HG02981 (cell line): ENCODE measurements around the gene CD22.

Source experiments
- ATAC-seq: cut with Tn5 transposase; IDR thresholded peaks from one replicate; pipeline ENCODE4 v1.9.1; 2021; ENCODE audit warnings: mild to moderate bottlenecking, moderate library complexity; ENCODE audit not compliant: unreplicated experiment

The CD22 gene

GRCh38 chr19:35341006-35341405, 12.0 kb downstream of the CD22 start:
- ATAC-seq = no peak

GRCh38 chr19:35341565-35342225, 12.7 kb downstream of the CD22 start:
- ATAC-seq = no peak

GRCh38 chr19:35342430-35342829, 13.4 kb downstream of the CD22 start:
- ATAC-seq = no peak

- ATAC-seq = no peak
These were observed 15.6 kb downstream of the CD22 start for GRCh38 chr19:35344511-35345031.

- ATAC-seq = no peak
These were observed 16.7 kb downstream of the CD22 start for GRCh38 chr19:35345671-35346111.

GRCh38 chr19:35346193-35347052, 17.4 kb downstream of the CD22 start:
- no peak for ATAC-seq

GRCh38 chr19:35347171-35347929, 18.4 kb downstream of the CD22 start, which contains the start of gene FFAR1:
Gene FFAR1, plus strand, starts transcription at chr19:35347902. Its CDS starts 3,650 bp downstream, at chr19:35351552.
- peak; percentile 42 for ATAC-seq

- no peak for ATAC-seq
These were observed 18.9 kb downstream of the CD22 start for GRCh38 chr19:35347930-35348298.

- no peak for ATAC-seq
These were observed 20.1 kb downstream of the CD22 start for GRCh38 chr19:35348911-35349611.

GRCh38 chr19:35349614-35350521, 20.9 kb downstream of the CD22 start:
- ATAC-seq = no peak

- ATAC-seq = no peak
These were observed 21.6 kb downstream of the CD22 start for GRCh38 chr19:35350591-35350990.

- no peak for ATAC-seq
These were observed 22.6 kb downstream of the CD22 start for GRCh38 chr19:35351411-35352176.

GRCh38 chr19:35352177-35352447, 23.1 kb downstream of the CD22 start:
- ATAC-seq = no peak

- ATAC-seq = no peak
These were observed 23.7 kb downstream of the CD22 start for GRCh38 chr19:35352448-35353304.

GRCh38 chr19:35353635-35354034, 24.6 kb downstream of the CD22 start:
- no peak for ATAC-seq

GRCh38 chr19:35354898-35355297, 25.9 kb downstream of the CD22 start:
- no peak for ATAC-seq

GRCh38 chr19:35355791-35356460, 26.9 kb downstream of the CD22 start:
- no peak for ATAC-seq
